HG03342 (cell line): ENCODE results near the gene PUSL1.

Experiments used
- ATAC-seq: cut with Tn5 transposase; IDR thresholded peaks from one replicate; pipeline ENCODE4 v1.9.1; 2021; ENCODE audit warnings: mild to moderate bottlenecking, moderate library complexity; ENCODE audit not compliant: unreplicated experiment

PUSL1 gene

GRCh38 chr1:1351511-1352427 lies 43.4 kb downstream of the PUSL1 start:
- no peak for ATAC-seq

DNA sequence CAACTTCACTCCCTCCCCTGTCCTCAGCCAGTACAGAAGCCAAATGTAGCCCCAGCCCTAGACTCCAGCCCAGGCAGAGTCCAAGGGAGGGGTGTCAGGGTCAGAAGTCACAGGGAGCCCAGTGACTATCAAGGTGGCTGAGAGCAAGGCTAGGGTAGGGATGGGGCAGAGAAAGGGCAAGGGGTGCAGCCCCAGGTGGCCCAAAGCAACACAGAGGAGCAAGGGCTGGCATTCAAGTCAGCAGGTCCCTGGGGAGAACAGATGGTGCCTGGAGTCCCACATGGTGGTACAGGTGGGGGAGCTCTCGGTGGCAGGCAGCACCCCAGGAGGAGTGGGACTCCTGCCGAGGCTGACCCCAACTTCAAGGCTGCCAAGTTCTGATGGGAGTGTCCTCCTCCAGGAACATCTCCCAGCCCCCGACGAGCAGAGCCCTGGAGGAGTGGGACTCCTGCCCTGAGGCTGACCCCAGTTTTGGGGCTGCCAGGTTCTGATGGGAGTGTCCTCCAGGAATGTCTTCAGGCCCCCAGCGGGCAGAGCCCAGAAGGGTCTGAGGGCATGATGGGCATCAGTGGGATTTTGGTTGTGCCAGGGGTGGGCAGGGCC lies 44.5 kb downstream of the PUSL1 start:
- ATAC-seq, result no peak

DNA sequence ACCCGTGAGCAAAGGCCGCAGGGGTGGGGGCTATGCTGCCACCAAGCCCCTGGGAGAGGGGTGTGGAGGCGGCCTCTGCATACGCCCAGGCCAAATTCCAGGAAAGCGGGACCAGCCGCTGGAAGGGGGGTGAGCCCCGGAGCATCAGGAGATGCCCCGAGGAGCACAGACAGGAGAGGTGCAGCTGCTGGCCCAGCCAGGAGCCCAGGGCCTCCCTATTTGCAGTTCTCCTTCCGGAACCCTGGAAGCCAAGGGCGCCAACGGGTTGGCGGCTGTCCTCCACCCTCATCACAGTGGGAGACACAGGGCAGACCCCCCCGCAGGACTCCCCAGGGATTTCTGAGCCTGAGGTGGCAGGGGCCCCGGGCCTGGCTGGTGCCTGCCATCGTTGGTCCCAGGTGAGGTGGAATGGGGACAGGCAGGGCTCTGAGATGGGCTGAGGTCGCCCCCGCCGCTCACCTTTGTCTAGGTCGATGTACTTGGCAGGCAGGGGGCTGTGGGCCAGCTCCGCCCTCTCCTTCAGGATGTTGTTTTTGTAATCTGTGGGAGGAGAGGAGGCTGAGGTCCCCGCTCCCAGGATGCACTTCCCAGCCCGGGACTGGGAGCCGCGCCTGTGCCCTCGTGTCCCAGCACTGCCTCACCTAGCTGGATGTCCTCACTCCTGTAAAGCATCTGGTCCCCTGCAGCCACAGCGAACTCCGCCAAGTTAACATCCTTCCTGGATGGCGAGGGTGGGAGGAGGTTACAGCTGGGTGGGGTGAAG lies 45.2 kb downstream of the PUSL1 start:
- ATAC-seq, result no peak

- no peak for ATAC-seq
Observed at GRCh38 chr1:1354271-1355247, 46.2 kb downstream of the PUSL1 start.

DNA sequence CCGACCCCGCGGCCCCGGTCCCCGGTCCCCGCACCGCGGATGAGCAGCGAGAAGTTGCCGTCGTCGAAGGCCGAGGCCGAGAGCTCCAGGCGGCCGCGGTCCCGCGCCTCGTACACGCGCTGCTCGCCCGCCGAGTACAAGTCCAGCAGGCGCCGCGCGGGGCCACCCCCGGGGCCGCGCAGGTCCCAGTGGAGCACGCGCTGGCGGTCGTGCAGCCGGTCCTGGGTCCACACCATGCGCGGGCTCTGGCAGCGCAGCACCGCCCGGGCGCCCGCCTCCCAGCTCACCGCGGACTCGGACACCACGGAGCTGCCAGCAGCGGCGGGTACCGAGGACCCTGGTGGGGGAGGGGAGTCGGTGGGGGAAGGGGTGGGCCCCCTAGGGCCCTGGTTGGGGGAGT lies 47.0 kb downstream of the PUSL1 start:
- ATAC-seq, result no peak

DNA sequence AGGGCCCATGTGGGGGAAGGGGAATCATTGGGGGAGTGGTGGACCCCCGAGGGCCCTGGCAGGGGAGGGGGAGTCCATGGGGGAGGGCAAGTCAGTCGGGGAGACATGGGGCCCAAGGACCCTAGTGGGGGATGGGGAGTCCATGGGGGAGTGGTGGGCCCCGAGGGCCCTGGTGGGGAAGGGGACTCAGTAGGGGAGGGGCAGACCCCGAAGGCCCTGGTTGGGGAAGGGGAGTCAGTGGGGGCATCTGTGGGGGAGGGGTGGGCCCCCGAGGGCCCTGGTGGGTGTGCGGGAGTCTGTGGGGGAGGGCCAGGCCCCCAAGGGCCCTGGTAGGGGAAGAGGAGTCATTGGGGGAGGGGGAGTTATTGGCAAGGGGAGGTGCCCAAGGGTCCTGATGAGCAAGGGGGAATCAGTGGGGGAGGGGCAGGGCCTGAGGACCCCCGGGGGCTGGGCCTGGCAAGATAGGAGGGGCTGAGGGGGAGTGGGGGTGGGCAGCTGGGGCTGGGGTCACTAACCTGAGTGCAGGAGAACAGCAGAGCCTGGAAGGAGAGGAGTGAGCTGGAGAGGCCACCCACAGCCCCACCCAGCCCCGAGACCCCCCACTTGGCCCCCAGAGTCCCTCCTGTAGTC lies 47.9 kb downstream of the PUSL1 start:
- ATAC-seq, result no peak

DNA sequence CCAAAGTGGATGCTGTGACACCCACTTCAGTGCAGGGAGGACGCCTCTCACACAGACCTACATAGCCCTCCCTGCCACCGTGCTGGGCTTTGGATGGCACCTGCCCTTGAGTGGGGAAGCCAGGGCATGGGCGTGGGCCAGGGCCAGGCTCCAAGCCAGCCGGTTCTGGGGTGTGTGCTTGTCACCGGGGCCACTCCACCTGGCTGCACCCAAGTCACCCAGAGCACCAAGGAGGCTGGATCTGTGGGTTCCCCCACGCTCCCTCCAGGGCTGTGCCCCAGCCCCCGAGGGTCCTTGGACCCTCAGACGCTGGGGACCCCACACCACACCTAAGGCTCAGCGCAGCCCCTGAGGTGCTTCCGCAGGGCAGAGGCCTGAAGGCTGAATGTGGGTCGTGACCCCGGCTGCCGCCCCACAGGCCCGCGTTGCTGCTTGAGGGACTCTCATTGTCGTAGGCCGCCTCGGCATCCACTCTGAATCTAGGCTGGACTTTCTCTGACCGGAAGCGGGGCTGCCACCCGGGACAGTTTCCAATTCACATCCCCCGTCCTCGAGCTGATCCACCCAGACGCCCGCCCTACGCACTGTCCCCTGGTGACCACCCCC lies 48.5 kb downstream of the PUSL1 start:
- ATAC-seq, result no peak

DNA sequence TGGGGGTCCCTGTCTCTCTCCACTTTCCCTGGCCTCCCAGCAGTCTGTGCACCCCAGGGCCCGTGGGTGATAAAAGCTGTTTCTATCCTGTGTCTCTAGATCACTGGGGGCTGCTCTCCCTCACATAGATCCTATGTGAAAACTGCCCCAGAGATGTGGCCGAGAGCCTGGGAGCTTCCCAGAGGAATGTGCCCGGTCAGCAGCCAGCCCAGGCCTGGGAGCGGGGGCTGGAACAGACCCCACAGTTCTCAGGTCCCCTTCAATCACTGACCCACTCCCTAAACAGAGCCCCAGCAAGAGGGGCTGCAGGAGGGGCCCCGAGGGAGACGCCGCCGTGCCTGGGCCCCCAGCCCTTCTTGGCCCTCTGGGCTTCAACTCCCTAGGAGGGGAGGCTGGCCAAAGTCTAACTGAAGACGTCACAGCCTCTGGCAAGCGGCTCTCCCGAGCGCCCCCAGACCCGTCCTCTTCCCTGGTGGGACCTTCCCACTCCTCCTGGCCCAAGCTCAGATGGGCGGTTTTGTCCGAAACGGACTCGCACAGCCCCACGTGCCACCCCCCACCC lies 49.6 kb downstream of the PUSL1 start:
- no peak for ATAC-seq

GRCh38 chr1:1358433-1359271 lies 50.3 kb downstream of the PUSL1 start, which contains the start of gene MXRA8:
Gene MXRA8, minus strand, starts transcription at chr1:1358555. Its CDS starts 51 bp downstream, at chr1:1358504.
- ATAC-seq, result no peak

- no peak for ATAC-seq
Observed at GRCh38 chr1:1359308-1359663, 50.9 kb downstream of the PUSL1 start.

DNA sequence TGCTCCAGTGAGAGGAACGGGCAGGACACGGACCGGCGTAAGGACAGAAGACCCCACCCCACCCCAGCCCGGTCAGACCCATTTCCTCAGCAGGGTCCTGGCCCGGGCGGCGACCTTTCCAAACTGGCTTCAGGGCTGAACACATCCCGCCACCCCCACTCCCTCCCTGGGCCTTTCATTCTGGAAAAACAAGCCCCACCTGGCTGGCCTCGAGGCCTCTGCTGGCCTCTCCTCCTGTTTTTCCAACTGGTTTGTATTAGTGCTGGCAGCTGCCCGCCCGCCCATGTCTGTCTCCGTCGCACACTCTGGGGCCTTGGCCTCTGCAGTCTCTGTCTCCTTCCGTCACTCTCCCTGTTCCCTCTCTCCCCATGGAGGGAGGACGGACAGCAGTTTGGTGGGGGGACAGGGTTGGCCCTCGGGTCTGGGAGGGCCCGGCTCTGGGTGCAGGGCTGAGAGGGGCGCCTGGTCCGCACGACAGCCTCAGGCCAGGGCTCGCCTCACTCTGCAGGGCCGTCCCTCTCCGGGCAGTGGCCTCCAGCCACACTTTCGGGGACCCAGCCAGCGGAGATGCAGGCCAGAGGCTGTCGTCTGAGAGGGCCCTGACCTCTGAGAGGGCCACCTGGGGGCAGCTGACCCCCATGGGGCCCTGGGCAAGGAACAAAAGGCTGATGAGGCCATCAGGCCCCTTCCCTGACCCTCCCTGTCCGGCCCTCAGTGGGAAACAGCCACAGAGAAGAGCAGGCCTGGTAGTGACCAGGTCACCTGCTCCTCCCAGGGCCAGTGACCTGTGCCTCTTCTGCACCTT lies 51.5 kb downstream of the PUSL1 start:
- no peak for ATAC-seq

- ATAC-seq, result no peak
Observed at GRCh38 chr1:1360506-1361169, 52.2 kb downstream of the PUSL1 start.
